Pancreas (tissue), 10 donors: ENCODE data around the gene ZIC1. TPM values are rescaled to one million over a fixed set of nuclear protein-coding genes. Genes with fewer than 3 reads are reported as not detected.

Experiments
- ATAC-seq, 4 donors: fragments of 200-7000 bp; cut with Tn5 transposase; one replicate each; pipeline versions ENCODE4 v1.8.0 to v1.9.1; 2020; ENCODE audit warnings: mild to moderate bottlenecking in 4 of 4, moderate library complexity in 4 of 4
- DNase-seq, 6 donors: peaks; one replicate each; pipeline ENCODE4 v3.0.0-alpha.2; 2020
- FAIRE-seq: peaks from 2 replicates; lab custom pipeline; 2012; peaks lifted over from hg19 to GRCh38; lab: Jason Lieb, UNC
- H3K27ac ChIP-seq, 4 donors: fragments of 200-600 bp; sonication (generic); 1 replicate in 3 of 4; 2 replicates in 1 of 4; pipeline versions ENCODE4 v1.5.0 to v1.8.0; 2020
- H3K27me3 ChIP-seq, 4 donors: fragments of 200-600 bp; one replicate each; pipeline ENCODE4 v1.8.0; 2021
- H3K36me3 ChIP-seq, 3 donors: fragments of 200-600 bp; sonication (generic) in 1 of 3; one replicate each; pipeline versions ENCODE4 v1.5.0 to v1.8.0; 2020 to 2021
- H3K4me1 ChIP-seq, 3 donors: fragments of 200-600 bp; one replicate each; pipeline ENCODE4 v1.8.0; 2021
- H3K4me3 ChIP-seq, 4 donors: fragments of 200-600 bp; sonication (generic) in 2 of 4; one replicate each; pipeline versions ENCODE4 v1.5.0 to v1.8.0; 2020 to 2021
- H3K9me3 ChIP-seq, 4 donors: fragments of 200-600 bp; one replicate each; pipeline ENCODE4 v1.8.0; 2021
- CTCF ChIP-seq, 4 donors: fragments of 200-600 bp; sonication (generic) in 3 of 4; IDR thresholded peaks; one replicate each; pipeline versions ENCODE4 v1.5.0 to v1.8.0; 2021; ENCODE audit warnings: antibody characterized with exemption in 4 of 4
- WGBS, 2 donors: extraction: QIAGEN DNeasy Blood & Tissue Kit; methylation state at CpG; one replicate each; pipeline ENCODE4 v1.1.7; 2013; 5-methylcytosine and 5-hydroxymethylcytosine counted together
- intact Hi-C, 3 donors: fragments of 100-400 bp; cut with DNase I; formaldehyde crosslinking; loops; one replicate each; pipeline versions ENCODE4 v1.11.1 to v1.14.2; 2022
- polyA plus RNA-seq, 2 donors: library from polyadenylated mRNA; stranded (reverse); fragments of 200-250 nt; gene quantifications; one replicate each; pipeline ENCODE4 v1.2.3, GENCODE V29; 2013
- total RNA-seq, 6 donors: library from RNA; stranded (reverse); fragmentation: NEBNext Ultra II Directional in 4 of 6; extraction: Animal tissue kit (Norgen Biotek cat#: 25700) in 4 of 6; gene quantifications; one replicate each; pipeline versions ENCODE4 v1.2.1 to v1.2.4, GENCODE V29; 2021 to 2023
- donor health status: healthy with polysubstance abuse.
- donor health status: DM: no; HTN: no; CAD: no; lungs with moderate emphysema.
- donor health status: DM: no; HTN: no; CAD: no.
- donor health status: control.
- donor health status: control.
- donor health status: Bipolar disorder and iron deficiency.
- donor health status: DM: yes; HTN: yes; CAD: no.
- donor health status: DM: no; HTN: no; CAD: no.
- donor health status: DM: no; HTN: no; CAD: no.
- donor health status: DM: yes; HTN: yes; CAD: no.

Gene ZIC1
- total and polyA plus RNA-seq, 8 donors, result not detected

- DNase-seq (no peak), FAIRE-seq (no peak), ATAC-seq (no peak)
- Histone ChIP-seq H3K27ac (no peak overlapping the region), H3K27me3 (peaks cover 4 to 78% (median 16%) of the 10 kb centered on the region in 4 donors), H3K9me3 (no peaks in the 10 kb centered on the region), H3K4me1 (no peaks in the 10 kb centered on the region), H3K36me3 (no peaks in the 10 kb centered on the region), H3K4me3 (no peak overlapping the region)
- 8 to 16% methylated on average over 7 of the region's 7 CpGs for WGBS, 2 donors
- no peak for TF ChIP-seq CTCF (IDR thresholded peaks at IDR 0.05)
- intact Hi-C loops, result no loop called here
Observed at GRCh38 chr3:147371771-147372340, 37.3 kb upstream of the ZIC1 start.

GRCh38 chr3:147372525-147373027 is 36.6 kb upstream of the ZIC1 start:
- no peaks in the 10 kb centered on the region for H3K4me1 ChIP-seq
- no peak overlapping the region for H3K4me3 ChIP-seq
- TF ChIP-seq CTCF (IDR thresholded peaks at IDR 0.05), result no peak
- H3K9me3 ChIP-seq, result no peaks in the 10 kb centered on the region
- no peaks in the 10 kb centered on the region for H3K36me3 ChIP-seq
- intact Hi-C loops, result no loop called here
- ATAC-seq (no peak), FAIRE-seq (no peak), DNase-seq (no peak)
- no peak overlapping the region for H3K27ac ChIP-seq
- H3K27me3 ChIP-seq, result peaks cover 4 to 79% (median 13%) of the 10 kb centered on the region in 4 donors
- WGBS, 2 donors, result 4 to 6% methylated on average over 17 of the region's 17 CpGs

GRCh38 chr3:147373301-147373700 is 35.9 kb upstream of the ZIC1 start:
- FAIRE-seq, result no peak
- Histone ChIP-seq H3K27me3 (peaks cover 4 to 77% (median 14%) of the 10 kb centered on the region in 4 donors), H3K4me1 (no peaks in the 10 kb centered on the region), H3K27ac (no peak overlapping the region), H3K4me3 (no peak overlapping the region), H3K36me3 (no peaks in the 10 kb centered on the region), H3K9me3 (no peaks in the 10 kb centered on the region)
- WGBS, 2 donors, result 2 to 4% methylated on average over 6 of the region's 6 CpGs
- no peak for ATAC-seq
- intact Hi-C loops, result no loop called here
- no peak for TF ChIP-seq CTCF (IDR thresholded peaks at IDR 0.05)
- no peak for DNase-seq

- Histone ChIP-seq H3K4me3 (no peak overlapping the region), H3K4me1 (no peaks in the 10 kb centered on the region), H3K27ac (no peak overlapping the region), H3K9me3 (no peaks in the 10 kb centered on the region), H3K27me3 (peaks cover 3 to 78% (median 17%) of the 10 kb centered on the region in 4 donors), H3K36me3 (no peaks in the 10 kb centered on the region)
- intact Hi-C loops, result no loop called here
- FAIRE-seq, result no peak
- DNase-seq, result no peak
- TF ChIP-seq CTCF (IDR thresholded peaks at IDR 0.05), result no peak
- WGBS, 2 donors, result 9 to 10% methylated on average over 30 of the region's 30 CpGs
- ATAC-seq, result no peak
Observed at GRCh38 chr3:147377412-147378367, 31.5 kb upstream of the ZIC1 start.
